ENCODE data around the gene AQP9. TPM values are rescaled to one million over a fixed set of nuclear protein-coding genes. Genes with fewer than 3 reads are reported as not detected.

The AQP9 gene
- total RNA-seq, 1 donor from 2014 or later: 0.62 TPM

DNA sequence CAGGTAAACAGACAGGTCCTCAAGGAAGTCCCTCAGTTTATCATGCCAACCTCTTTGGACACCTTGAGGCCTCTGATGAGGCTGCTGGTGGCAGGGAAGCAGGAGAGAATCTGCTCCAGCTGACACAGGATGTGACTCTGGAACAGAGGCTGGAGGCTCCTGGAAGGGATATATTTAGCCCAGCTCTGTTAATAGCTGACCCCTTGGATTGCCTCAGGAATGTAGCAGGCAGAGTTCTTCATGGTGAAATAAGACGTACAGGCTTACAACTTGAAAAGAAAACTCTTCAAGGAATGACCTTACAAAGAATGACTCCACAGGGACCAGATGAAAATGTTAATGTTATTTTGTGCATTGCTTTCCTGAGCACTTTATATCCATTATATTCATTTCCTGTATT lies 90.5 kb downstream of the AQP9 start:
- peak; percentile 49 for DNase-seq

DNA sequence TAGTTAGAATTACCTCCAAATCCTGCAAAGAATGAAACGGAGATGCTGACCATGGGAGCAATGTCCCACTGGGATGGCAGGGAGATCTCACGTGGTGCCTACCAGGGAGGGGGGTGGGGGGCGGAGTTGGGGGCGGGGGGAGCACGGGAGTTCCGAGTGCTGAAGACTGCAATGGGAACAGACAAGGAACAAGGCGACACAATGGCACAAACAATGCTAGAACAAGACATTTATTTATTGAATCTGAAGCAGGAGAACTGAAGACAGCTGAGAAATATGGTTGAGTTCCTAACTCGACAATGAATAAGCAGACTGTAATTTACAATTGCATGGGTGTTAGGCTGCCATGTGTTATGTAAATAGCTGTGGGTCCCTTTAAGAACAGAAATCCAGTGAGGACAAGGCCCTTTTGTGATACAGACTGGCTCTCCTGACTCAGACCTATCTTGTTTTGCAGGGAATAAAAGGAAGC lies 91.2 kb downstream of the AQP9 start:
- DNase-seq: peak; percentile 20

DNA sequence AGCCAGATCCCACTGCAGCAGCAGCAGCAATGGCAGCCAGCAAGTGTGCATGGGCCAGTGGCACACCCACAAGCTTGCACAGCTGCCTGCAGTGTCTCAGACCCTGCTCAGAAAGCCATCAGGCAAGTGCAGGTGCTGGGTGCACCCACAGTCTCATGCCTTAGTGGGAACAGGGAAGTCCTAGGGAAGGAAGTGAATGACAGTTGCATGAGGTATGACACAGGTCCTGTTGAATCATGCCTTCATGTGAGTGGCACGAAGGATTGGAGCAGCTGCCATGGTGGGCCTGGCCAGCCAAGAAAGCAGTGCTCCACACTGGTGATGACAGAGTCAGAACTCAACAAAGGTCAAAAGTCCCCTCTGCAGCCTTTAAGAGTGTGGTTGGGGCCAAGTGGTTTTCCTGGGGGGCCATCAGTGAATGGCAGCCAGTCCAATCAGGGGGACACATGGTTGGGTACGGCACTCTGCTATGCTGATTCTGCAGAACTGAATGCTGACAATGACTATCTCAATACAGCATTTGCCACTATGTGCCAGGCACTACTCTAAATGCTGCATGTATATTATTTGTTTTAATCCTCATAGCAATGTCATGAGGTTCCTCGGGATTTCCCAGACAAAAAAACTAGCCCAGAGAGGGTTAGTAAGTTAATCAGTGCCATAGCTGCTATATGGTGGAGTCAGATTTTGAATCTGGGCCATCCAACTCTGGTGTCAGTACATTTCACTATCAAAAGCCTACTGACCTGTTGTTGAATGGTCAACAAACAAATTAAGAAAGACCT lies 94.3 kb downstream of the AQP9 start:
- no peak for DNase-seq

DNA sequence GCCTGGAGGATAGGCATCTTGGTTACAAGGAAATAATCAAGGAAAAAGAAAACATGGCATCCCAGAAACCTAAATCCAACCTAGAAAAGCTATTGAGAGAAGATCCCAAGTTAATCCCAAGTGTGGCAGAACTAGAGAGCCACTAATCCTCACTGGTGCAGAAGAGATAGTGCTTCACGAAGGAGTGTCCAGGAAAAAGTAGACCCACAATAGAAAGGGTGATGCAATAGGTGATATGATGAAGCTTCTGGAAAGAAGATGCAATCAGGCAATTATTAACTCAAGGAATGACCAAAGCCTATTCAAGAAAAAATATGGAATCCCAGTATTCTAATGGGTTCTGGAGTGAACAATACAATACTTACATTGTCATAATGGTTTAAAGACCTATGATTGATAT lies 95.2 kb downstream of the AQP9 start:
- DNase-seq: no peak

Small RNA genes within 50 kb of the gene (small RNA-seq; reads per million reads assigned to genes)
- not detected for gene MTCO3P23 (ENCODE audit: low replicate concordance)

Other genes starting within 250 kb of the AQP9 start
- gene ALDH1A2, start 72.7 kb upstream of the AQP9 start, total RNA-seq: 1.6 TPM